OCI-LY7 (cell line): ENCODE data around the gene DCT.

Experiments
- EZH2phosphoT487 ChIP-seq: fragments of 200-600 bp; sonication (generic); IDR thresholded peaks from 2 replicates; pipeline ENCODE4 v1.6.1; 2018; ENCODE audit warnings: low read depth, borderline replicate concordance, mild to moderate bottlenecking, mixed run types, antibody characterized with exemption, low read length, moderate library complexity, mixed read lengths
- TF ChIP-seq, protein P1 (sequence below): fragments of 200-600 bp; sonication (generic); conservative IDR thresholded peaks from 2 replicates; pipeline ENCODE4 v1.5.1; 2014; ENCODE audit warnings: mild to moderate bottlenecking, antibody characterized with exemption, low read length, moderate library complexity, mixed read lengths

DNA sequence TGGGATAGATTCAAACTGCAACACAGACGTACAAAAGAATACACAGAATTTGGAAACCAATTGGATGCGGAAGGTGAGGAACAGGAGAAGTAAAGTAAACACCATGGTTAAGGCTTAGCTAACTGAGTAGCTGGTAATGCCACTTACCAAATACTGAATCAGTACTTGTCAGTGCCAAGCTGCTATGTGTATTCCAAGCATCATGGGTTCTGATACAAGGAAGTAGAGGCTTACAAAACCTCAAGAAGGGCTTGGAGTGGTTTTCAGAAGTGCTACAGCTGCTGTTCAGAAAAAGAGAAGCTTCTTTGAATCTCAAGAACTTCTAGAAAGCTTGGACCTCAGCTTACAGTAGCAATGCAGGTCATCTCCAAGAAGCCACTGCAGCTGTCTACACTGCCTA, 35.9 kb upstream of the DCT start:
- TF ChIP-seq, protein P1, sequence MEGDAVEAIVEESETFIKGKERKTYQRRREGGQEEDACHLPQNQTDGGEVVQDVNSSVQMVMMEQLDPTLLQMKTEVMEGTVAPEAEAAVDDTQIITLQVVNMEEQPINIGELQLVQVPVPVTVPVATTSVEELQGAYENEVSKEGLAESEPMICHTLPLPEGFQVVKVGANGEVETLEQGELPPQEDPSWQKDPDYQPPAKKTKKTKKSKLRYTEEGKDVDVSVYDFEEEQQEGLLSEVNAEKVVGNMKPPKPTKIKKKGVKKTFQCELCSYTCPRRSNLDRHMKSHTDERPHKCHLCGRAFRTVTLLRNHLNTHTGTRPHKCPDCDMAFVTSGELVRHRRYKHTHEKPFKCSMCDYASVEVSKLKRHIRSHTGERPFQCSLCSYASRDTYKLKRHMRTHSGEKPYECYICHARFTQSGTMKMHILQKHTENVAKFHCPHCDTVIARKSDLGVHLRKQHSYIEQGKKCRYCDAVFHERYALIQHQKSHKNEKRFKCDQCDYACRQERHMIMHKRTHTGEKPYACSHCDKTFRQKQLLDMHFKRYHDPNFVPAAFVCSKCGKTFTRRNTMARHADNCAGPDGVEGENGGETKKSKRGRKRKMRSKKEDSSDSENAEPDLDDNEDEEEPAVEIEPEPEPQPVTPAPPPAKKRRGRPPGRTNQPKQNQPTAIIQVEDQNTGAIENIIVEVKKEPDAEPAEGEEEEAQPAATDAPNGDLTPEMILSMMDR, result no peak
- no peak for TF ChIP-seq EZH2phosphoT487
